T-helper 1 cell treated with Interleukin-12 subunit alpha and Interleukin-12 subunit beta and Interleukin-4 antibody, amounts not matched to agents 30 μg/mL and 1 μg/mL, for 36 hours (primary cell): ENCODE results near the gene COL4A6.

ENCODE experiments used
- H3K27ac Mint-ChIP-seq: one replicate; pipeline ENCODE4 v1.8.0; 2021; ENCODE audit warnings: mild to moderate bottlenecking, mixed read lengths
- H3K27me3 Mint-ChIP-seq: one replicate; pipeline ENCODE4 v1.8.0; 2021; ENCODE audit warnings: low read depth, mixed read lengths
- H3K36me3 Mint-ChIP-seq: one replicate; pipeline ENCODE4 v1.8.0; 2021; ENCODE audit warnings: low read depth, mixed read lengths
- H3K4me1 Mint-ChIP-seq: one replicate; pipeline ENCODE4 v1.8.0; 2021; ENCODE audit warnings: low read depth, mixed read lengths
- H3K4me3 Mint-ChIP-seq: one replicate; pipeline ENCODE4 v1.8.0; 2021; ENCODE audit warnings: mild to moderate bottlenecking, moderate library complexity, mixed read lengths
- H3K9me3 Mint-ChIP-seq: one replicate; pipeline ENCODE4 v1.8.0; 2021; ENCODE audit warnings: mixed read lengths

COL4A6 gene

GRCh38 chrX:108299101-108299591 lies 139.1 kb downstream of the COL4A6 start:
- Mint-ChIP-seq H3K4me1 (no peaks in the 10 kb centered on the region), H3K27me3 (no peaks in the 10 kb centered on the region), H3K9me3 (no peaks in the 10 kb centered on the region), H3K36me3 (no peaks in the 10 kb centered on the region), H3K27ac (no peak overlapping the region), H3K4me3 (no peak overlapping the region)

- H3K9me3 Mint-ChIP-seq, result no peaks in the 10 kb centered on the region
- no peaks in the 10 kb centered on the region for H3K4me1 Mint-ChIP-seq
- no peak overlapping the region for H3K4me3 Mint-ChIP-seq
- no peaks in the 10 kb centered on the region for H3K27me3 Mint-ChIP-seq
- H3K36me3 Mint-ChIP-seq, result no peaks in the 10 kb centered on the region
- no peak overlapping the region for H3K27ac Mint-ChIP-seq
These were observed 140.0 kb downstream of the COL4A6 start for GRCh38 chrX:108298165-108298602.

GRCh38 chrX:108297290-108297689 lies 140.9 kb downstream of the COL4A6 start:
- Mint-ChIP-seq H3K27ac (no peak overlapping the region), H3K9me3 (no peaks in the 10 kb centered on the region), H3K4me3 (no peak overlapping the region), H3K4me1 (no peaks in the 10 kb centered on the region), H3K27me3 (no peaks in the 10 kb centered on the region), H3K36me3 (no peaks in the 10 kb centered on the region)

GRCh38 chrX:108292053-108292452 lies 146.2 kb downstream of the COL4A6 start:
- H3K36me3 Mint-ChIP-seq, result no peaks in the 10 kb centered on the region
- H3K9me3 Mint-ChIP-seq, result no peaks in the 10 kb centered on the region

GRCh38 chrX:108285918-108286317 lies 152.3 kb downstream of the COL4A6 start:
- no peaks in the 10 kb centered on the region for H3K27me3 Mint-ChIP-seq
- no peaks in the 10 kb centered on the region for H3K36me3 Mint-ChIP-seq
- no peak overlapping the region for H3K4me3 Mint-ChIP-seq
- H3K4me1 Mint-ChIP-seq, result no peaks in the 10 kb centered on the region
- H3K9me3 Mint-ChIP-seq, result no peaks in the 10 kb centered on the region
- no peak overlapping the region for H3K27ac Mint-ChIP-seq

More at GRCh38 chrX:108292053-108292452, 146.2 kb downstream of the COL4A6 start:
- H3K4me1 Mint-ChIP-seq, result no peaks in the 10 kb centered on the region
- no peak overlapping the region for H3K27ac Mint-ChIP-seq
- no peaks in the 10 kb centered on the region for H3K27me3 Mint-ChIP-seq
- no peak overlapping the region for H3K4me3 Mint-ChIP-seq

GRCh38 chrX:108285356-108285755 lies 152.9 kb downstream of the COL4A6 start:
- H3K27me3 Mint-ChIP-seq, result no peaks in the 10 kb centered on the region
- no peaks in the 10 kb centered on the region for H3K4me1 Mint-ChIP-seq
- no peak overlapping the region for H3K4me3 Mint-ChIP-seq
- H3K36me3 Mint-ChIP-seq, result no peaks in the 10 kb centered on the region
- H3K9me3 Mint-ChIP-seq, result no peaks in the 10 kb centered on the region
- no peak overlapping the region for H3K27ac Mint-ChIP-seq

GRCh38 chrX:108275732-108276131 lies 162.5 kb downstream of the COL4A6 start:
- H3K36me3 Mint-ChIP-seq, result no peaks in the 10 kb centered on the region
- H3K27ac Mint-ChIP-seq, result no peak overlapping the region
- no peaks in the 10 kb centered on the region for H3K9me3 Mint-ChIP-seq
- no peaks in the 10 kb centered on the region for H3K4me1 Mint-ChIP-seq
- no peaks in the 10 kb centered on the region for H3K27me3 Mint-ChIP-seq
- no peak overlapping the region for H3K4me3 Mint-ChIP-seq

GRCh38 chrX:108271397-108271787 lies 166.8 kb downstream of the COL4A6 start:
- Mint-ChIP-seq H3K9me3 (no peaks in the 10 kb centered on the region), H3K27me3 (no peaks in the 10 kb centered on the region), H3K27ac (no peak overlapping the region), H3K4me1 (no peaks in the 10 kb centered on the region), H3K4me3 (no peak overlapping the region), H3K36me3 (no peaks in the 10 kb centered on the region)

- Mint-ChIP-seq H3K36me3 (no peaks in the 10 kb centered on the region), H3K4me1 (no peaks in the 10 kb centered on the region), H3K27me3 (no peaks in the 10 kb centered on the region), H3K27ac (no peak overlapping the region), H3K9me3 (no peaks in the 10 kb centered on the region), H3K4me3 (no peak overlapping the region)
These were observed 167.4 kb downstream of the COL4A6 start for GRCh38 chrX:108270739-108271396.

GRCh38 chrX:108270280-108270679 lies 167.9 kb downstream of the COL4A6 start:
- Mint-ChIP-seq H3K9me3 (no peaks in the 10 kb centered on the region), H3K27me3 (peaks cover 4% of the 10 kb centered on the region), H3K4me1 (no peaks in the 10 kb centered on the region), H3K27ac (no peak overlapping the region), H3K36me3 (no peaks in the 10 kb centered on the region), H3K4me3 (no peak overlapping the region)

- peaks cover 5% of the 10 kb centered on the region for H3K27me3 Mint-ChIP-seq
- H3K36me3 Mint-ChIP-seq, result no peaks in the 10 kb centered on the region
- H3K27ac Mint-ChIP-seq, result no peak overlapping the region
- no peak overlapping the region for H3K4me3 Mint-ChIP-seq
- no peaks in the 10 kb centered on the region for H3K4me1 Mint-ChIP-seq
- no peaks in the 10 kb centered on the region for H3K9me3 Mint-ChIP-seq
These were observed 169.7 kb downstream of the COL4A6 start for GRCh38 chrX:108268434-108269080.

GRCh38 chrX:108267557-108267956 lies 170.7 kb downstream of the COL4A6 start:
- Mint-ChIP-seq H3K4me3 (no peak overlapping the region), H3K4me1 (no peaks in the 10 kb centered on the region), H3K27ac (no peak overlapping the region), H3K36me3 (no peaks in the 10 kb centered on the region), H3K27me3 (peaks cover 5% of the 10 kb centered on the region), H3K9me3 (no peaks in the 10 kb centered on the region)

GRCh38 chrX:108264376-108264775 lies 173.8 kb downstream of the COL4A6 start:
- H3K4me1 Mint-ChIP-seq, result no peaks in the 10 kb centered on the region
- no peaks in the 10 kb centered on the region for H3K36me3 Mint-ChIP-seq
- peaks cover 5% of the 10 kb centered on the region for H3K27me3 Mint-ChIP-seq
- no peak overlapping the region for H3K4me3 Mint-ChIP-seq
- no peak overlapping the region for H3K27ac Mint-ChIP-seq
- H3K9me3 Mint-ChIP-seq, result no peaks in the 10 kb centered on the region

- no peaks in the 10 kb centered on the region for H3K9me3 Mint-ChIP-seq
- no peaks in the 10 kb centered on the region for H3K36me3 Mint-ChIP-seq
- no peaks in the 10 kb centered on the region for H3K4me1 Mint-ChIP-seq
- no peak overlapping the region for H3K4me3 Mint-ChIP-seq
- no peak overlapping the region for H3K27ac Mint-ChIP-seq
- H3K27me3 Mint-ChIP-seq, result peaks cover 5% of the 10 kb centered on the region
These were observed 176.5 kb downstream of the COL4A6 start for GRCh38 chrX:108261549-108262203.

- H3K27ac Mint-ChIP-seq, result no peak overlapping the region
- H3K9me3 Mint-ChIP-seq, result no peaks in the 10 kb centered on the region
- H3K4me3 Mint-ChIP-seq, result no peak overlapping the region
- H3K36me3 Mint-ChIP-seq, result no peaks in the 10 kb centered on the region
- no peaks in the 10 kb centered on the region for H3K4me1 Mint-ChIP-seq
- no peaks in the 10 kb centered on the region for H3K27me3 Mint-ChIP-seq
These were observed 180.7 kb downstream of the COL4A6 start for GRCh38 chrX:108257556-108257955.
